HG02571 (cell line): ENCODE data around the gene PAXX.

ENCODE experiments used
- ATAC-seq: cut with Tn5 transposase; IDR thresholded peaks from one replicate; pipeline ENCODE4 v1.9.1; 2021; ENCODE audit warnings: mild to moderate bottlenecking, moderate library complexity; ENCODE audit not compliant: unreplicated experiment

The PAXX gene, protein sequence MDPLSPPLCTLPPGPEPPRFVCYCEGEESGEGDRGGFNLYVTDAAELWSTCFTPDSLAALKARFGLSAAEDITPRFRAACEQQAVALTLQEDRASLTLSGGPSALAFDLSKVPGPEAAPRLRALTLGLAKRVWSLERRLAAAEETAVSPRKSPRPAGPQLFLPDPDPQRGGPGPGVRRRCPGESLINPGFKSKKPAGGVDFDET

GRCh38 chr9:136991993-136992818 is at the start of gene PAXX:
Gene PAXX (plus strand): TSS chr9:136992422. CDS start chr9:136992444, 22 bp downstream.
- peak; percentile 65 for ATAC-seq

DNA sequence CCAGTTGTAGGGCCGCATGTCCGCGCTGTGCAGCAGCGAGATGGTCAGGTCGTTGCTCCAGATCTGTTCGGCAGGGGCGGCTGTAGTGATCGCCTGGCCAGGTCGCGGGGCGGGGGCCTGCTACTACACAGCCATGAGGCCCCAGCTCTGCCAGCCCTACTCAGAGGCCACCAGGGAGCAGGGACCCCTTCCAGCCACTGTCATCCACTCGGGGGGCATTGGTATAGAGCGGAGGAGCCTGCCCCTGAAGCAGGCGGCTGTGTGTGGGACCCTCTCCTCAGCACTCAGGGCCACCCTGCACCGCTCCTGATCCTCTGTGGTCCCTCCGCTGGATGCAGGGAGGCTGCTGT is 49.4 kb upstream of the PAXX start:
- no peak for ATAC-seq

- peak; percentile 7 for ATAC-seq
Measured at GRCh38 chr9:136943291-136944211, 48.7 kb upstream of the PAXX start.

DNA sequence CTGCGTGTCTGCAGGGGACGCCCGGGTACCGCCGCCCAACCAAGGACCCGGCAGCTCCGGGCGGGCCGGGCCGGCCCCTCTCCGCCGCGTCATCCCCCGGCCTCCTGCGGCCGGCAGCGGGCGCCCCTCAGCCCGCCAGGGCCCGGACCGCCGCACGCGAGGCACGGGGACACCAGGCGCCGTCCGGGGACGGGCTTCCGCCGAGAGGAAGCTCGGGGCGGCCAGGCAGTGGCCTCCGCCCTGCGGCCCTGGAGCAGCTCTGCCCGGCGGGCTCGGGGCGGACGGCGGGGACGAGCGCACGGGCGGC is 48.1 kb upstream of the PAXX start:
- no peak for ATAC-seq

GRCh38 chr9:136944519-136945332 is 47.5 kb upstream of the PAXX start, which contains the start of the genes C8G and FBXW5:
Gene C8G (plus strand): TSS chr9:136945243. CDS start chr9:136945321, 78 bp downstream.
Gene FBXW5 (minus strand): TSS chr9:136944738. CDS start chr9:136944083, 655 bp downstream.
- peak; percentile 69 for ATAC-seq

- no peak for ATAC-seq
Measured at GRCh38 chr9:136945333-136946227, 46.6 kb upstream of the PAXX start.

DNA sequence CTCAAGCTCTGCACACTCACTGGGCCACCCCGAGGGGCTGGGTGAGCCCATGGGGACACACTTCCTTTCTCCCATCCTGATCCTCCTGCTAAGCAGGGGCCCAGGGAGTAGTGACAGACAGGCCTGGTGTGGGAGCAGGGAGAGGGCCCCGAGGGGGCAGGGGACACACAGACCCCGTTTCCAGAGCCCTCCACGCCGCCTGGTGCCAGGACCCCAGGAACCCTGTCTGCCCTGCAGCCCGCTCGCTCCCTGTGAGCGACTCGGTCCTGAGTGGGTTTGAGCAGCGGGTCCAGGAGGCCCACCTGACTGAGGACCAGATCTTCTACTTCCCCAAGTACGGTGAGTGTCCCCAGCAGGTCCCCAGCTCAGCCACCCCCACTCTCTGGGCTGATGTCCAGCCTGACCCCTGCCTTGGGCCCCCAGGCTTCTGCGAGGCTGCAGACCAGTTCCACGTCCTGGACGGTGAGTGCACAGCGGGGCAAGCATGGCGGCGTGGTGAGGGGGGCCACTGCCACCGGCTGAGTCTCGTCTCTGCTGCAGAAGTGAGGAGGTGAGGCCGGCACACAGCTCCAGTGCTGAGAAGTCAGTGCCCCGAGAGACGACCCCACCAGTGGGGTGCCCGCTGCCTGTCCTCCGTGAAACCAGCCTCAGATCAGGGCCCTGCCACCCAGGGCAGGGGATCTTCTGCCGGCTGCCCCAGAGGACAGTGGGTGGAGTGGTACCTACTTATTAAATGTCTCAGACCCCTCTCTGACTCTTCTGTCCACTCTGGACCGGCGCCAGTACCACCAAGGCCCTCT is 45.8 kb upstream of the PAXX start:
- ATAC-seq = no peak

DNA sequence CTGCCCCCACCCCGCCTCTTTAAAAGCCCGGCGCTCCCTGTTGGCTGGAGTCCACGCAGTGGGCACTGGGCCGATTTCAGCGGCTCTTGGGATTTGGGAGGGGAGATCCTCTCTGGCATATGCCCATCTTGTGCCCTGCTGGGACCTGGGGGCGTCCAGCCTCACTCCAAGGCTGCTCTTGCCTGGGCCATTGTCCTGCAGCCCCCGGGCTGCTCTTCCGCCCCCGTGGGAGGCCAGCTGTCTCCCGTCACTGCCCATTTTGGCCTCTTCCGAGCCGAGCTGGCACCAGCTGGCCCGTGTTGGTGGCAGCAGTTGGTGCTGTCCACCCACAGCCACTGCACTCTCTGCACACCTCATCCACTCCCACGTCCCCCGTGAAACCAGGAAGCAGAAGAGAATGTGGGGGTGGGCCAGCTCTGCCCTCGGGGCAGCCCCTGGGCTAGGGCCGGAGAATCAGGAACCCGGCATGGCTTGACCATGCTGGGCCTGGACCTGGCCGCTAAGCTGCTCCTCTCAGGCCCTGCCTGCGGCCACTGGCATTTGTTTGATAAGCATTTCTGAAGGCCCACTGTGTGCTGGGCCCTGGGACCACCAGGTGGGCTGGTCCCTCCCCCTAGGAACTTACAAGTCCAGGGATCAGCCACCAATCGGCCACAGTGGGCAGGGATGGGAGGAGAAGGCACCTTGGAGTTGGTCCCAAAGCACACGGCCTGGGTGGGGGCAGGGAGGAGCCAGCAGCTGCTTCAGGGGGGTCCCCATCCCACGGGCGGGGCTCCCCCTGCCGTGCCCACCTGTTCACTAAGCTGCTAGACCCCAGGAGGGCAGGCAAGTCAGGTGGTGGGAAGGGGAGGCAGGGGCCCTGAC is 45.0 kb upstream of the PAXX start:
- no peak for ATAC-seq

DNA sequence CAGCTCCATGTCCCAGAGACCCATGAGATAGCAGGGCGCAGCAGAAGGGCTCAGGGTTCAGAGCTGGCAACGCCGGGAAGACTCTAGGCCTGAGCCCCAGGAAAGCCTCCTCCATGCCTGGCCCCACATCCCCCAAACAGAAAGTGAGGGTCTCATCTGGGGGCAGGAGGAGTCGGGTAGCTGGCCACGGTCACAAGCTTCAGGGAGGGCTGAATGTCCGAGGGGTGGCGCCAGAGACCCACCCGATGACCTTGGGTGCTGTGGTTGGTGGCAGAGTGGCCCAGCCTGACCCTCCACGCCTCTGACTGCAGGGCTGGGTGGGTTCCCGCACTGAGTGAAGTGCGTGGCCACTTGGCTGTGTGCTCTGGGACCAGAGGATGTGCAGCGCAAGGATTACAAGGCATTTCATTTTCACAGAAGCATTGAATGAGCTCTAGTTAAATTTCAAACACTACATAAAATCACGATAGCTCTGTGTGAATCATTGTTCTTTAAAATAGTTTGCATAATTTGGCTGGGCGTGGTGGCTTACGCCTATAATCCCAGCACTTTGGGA is 44.2 kb upstream of the PAXX start:
- ATAC-seq = no peak

GRCh38 chr9:136949239-136949816 is 42.9 kb upstream of the PAXX start:
- no peak for ATAC-seq

GRCh38 chr9:136949817-136950655 is 42.2 kb upstream of the PAXX start:
- ATAC-seq = peak; percentile 56

DNA sequence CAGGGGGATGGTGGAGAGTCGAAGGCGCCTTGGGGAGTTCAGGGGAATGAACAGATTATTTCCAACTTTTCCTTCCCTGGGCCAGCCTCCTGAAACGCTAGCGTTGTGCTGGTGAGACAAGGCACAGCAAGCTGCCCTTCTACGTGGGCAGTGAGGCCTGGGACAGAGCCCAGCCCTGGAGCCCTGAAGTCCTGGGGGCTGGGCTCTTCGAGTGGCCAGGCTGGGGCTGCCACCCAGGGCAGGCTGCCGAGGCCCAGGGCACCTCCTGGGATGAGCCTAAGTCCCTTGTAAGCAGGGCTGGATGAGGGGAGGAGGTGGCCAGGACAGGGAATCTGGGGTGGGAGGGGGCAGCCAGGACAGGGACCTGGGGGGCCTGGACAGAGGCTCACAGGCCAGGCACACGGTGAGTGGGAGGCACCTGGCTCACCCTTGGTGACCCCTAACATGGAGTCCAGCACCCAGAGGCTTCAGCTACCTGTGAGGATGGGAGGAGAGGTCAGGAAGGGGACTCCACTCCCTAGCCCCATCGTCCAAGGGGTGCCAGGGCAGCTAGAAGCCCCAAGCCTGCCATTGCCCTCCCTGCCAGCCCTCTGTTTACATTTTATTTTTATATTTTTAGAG is 41.5 kb upstream of the PAXX start:
- no peak for ATAC-seq

GRCh38 chr9:136951541-136952320 is 40.5 kb upstream of the PAXX start, which contains the start of gene LCN12:
Gene LCN12 (plus strand): TSS chr9:136952273. CDS start chr9:136952328, 55 bp downstream.
- no peak for ATAC-seq

GRCh38 chr9:136952321-136952850 is 39.8 kb upstream of the PAXX start:
- no peak for ATAC-seq
